Chondrocyte (in vitro differentiated cells): Measurements from ENCODE around the gene SLC6A13. TPM values are rescaled to one million over a fixed set of nuclear protein-coding genes. Genes with fewer than 3 reads are reported as not detected.

ENCODE experiments used
- DNase-seq: peaks from one replicate; pipeline ENCODE4 v3.0.0; 2021; ENCODE audit warnings: mixed read lengths, low spot score
- H3K27ac Mint-ChIP-seq: one replicate; pipeline ENCODE4 v1.8.0; 2021; ENCODE audit warnings: mild to moderate bottlenecking, moderate library complexity, mixed read lengths; ENCODE audit not compliant: unreplicated experiment
- H3K27me3 Mint-ChIP-seq: 2 replicates; pipeline ENCODE4 v1.8.0; 2021; ENCODE audit warnings: low read depth, mixed read lengths
- H3K36me3 Mint-ChIP-seq: 2 replicates; pipeline ENCODE4 v1.8.0; 2021; ENCODE audit warnings: low read depth, mixed read lengths
- H3K4me1 Mint-ChIP-seq: 2 replicates; pipeline ENCODE4 v1.8.0; 2021; ENCODE audit warnings: low read depth, mild to moderate bottlenecking, mixed read lengths
- H3K4me3 Mint-ChIP-seq: one replicate; pipeline ENCODE4 v1.8.0; 2021; ENCODE audit warnings: mild to moderate bottlenecking, moderate library complexity, mixed read lengths; ENCODE audit not compliant: unreplicated experiment
- H3K9me3 Mint-ChIP-seq: 2 replicates; pipeline ENCODE4 v1.8.0; 2021; ENCODE audit warnings: low read depth, mixed read lengths
- CTCF ChIP-seq: fragments of 200-600 bp; sonication (generic); IDR thresholded peaks from 2 replicates; pipeline ENCODE4 v1.5.0; 2021; ENCODE audit warnings: antibody characterized with exemption, mild to moderate bottlenecking, moderate library complexity
- total RNA-seq: library from RNA; stranded (reverse); gene quantifications from 3 replicates; pipeline ENCODE4 v1.2.1, GENCODE V29; 2021

The SLC6A13 gene
- total RNA-seq, 1 donor from 2014 or later, result 0.37 TPM

- DNase-seq, result no peak
- Mint-ChIP-seq H3K4me3 (no peak overlapping the region), H3K36me3 (peaks cover 5% of the 10 kb centered on the region), H3K27ac (no peak overlapping the region), H3K27me3 (peaks cover 24% of the 10 kb centered on the region), H3K9me3 (peaks cover 17% of the 10 kb centered on the region), H3K4me1 (no peaks in the 10 kb centered on the region)
- no peak for TF ChIP-seq CTCF
These were observed 27.7 kb downstream of the SLC6A13 start for GRCh38 chr12:234891-235415.

- peaks cover 17% of the 10 kb centered on the region for H3K9me3 Mint-ChIP-seq
These were observed 28.6 kb downstream of the SLC6A13 start for GRCh38 chr12:234019-234418.

GRCh38 chr12:233615-233968, 29.0 kb downstream of the SLC6A13 start:
- H3K9me3 Mint-ChIP-seq, result peaks cover 17% of the 10 kb centered on the region
- H3K4me1 Mint-ChIP-seq, result no peaks in the 10 kb centered on the region
- peaks cover 31% of the 10 kb centered on the region for H3K27me3 Mint-ChIP-seq
- no peak overlapping the region for H3K27ac Mint-ChIP-seq
- DNase-seq, result no peak
- TF ChIP-seq CTCF, result no peak
- no peak overlapping the region for H3K4me3 Mint-ChIP-seq
- peaks cover 5% of the 10 kb centered on the region for H3K36me3 Mint-ChIP-seq

More at GRCh38 chr12:234019-234418, 28.6 kb downstream of the SLC6A13 start:
- H3K27ac Mint-ChIP-seq, result no peak overlapping the region
- no peak overlapping the region for H3K4me3 Mint-ChIP-seq
- TF ChIP-seq CTCF, result no peak
- H3K27me3 Mint-ChIP-seq, result peaks cover 27% of the 10 kb centered on the region
- H3K4me1 Mint-ChIP-seq, result no peaks in the 10 kb centered on the region
- H3K36me3 Mint-ChIP-seq, result peaks cover 5% of the 10 kb centered on the region
- no peak for DNase-seq

- Mint-ChIP-seq H3K27ac (no peak overlapping the region), H3K4me1 (peaks cover 3% of the 10 kb centered on the region), H3K36me3 (peaks cover 5% of the 10 kb centered on the region), H3K27me3 (peaks cover 36% of the 10 kb centered on the region), H3K9me3 (peaks cover 17% of the 10 kb centered on the region), H3K4me3 (no peak overlapping the region)
- TF ChIP-seq CTCF, result no peak
- DNase-seq, result no peak
These were observed 29.7 kb downstream of the SLC6A13 start for GRCh38 chr12:232731-233614.

GRCh38 chr12:230925-231671, 31.5 kb downstream of the SLC6A13 start:
- peaks cover 47% of the 10 kb centered on the region for H3K27me3 Mint-ChIP-seq
- no peak overlapping the region for H3K27ac Mint-ChIP-seq
- no peak overlapping the region for H3K4me3 Mint-ChIP-seq
- peaks cover 4% of the 10 kb centered on the region for H3K4me1 Mint-ChIP-seq
- H3K36me3 Mint-ChIP-seq, result peaks cover 4% of the 10 kb centered on the region
- no peak for DNase-seq
- peaks cover 12% of the 10 kb centered on the region for H3K9me3 Mint-ChIP-seq
- no peak for TF ChIP-seq CTCF
